Stimulated activated CD4-positive, alpha-beta T cell treated with anti-CD3 and anti-CD28 coated beads, Interleukin-1b, Interleukin-23, amount 100 ng/mL, for 48 hours (primary cell): ENCODE measurements around the gene PTPRH.

Experiments
- DNase-seq: peaks from one replicate; pipeline ENCODE4 v3.0.0-alpha.2; 2020

Gene PTPRH

DNA sequence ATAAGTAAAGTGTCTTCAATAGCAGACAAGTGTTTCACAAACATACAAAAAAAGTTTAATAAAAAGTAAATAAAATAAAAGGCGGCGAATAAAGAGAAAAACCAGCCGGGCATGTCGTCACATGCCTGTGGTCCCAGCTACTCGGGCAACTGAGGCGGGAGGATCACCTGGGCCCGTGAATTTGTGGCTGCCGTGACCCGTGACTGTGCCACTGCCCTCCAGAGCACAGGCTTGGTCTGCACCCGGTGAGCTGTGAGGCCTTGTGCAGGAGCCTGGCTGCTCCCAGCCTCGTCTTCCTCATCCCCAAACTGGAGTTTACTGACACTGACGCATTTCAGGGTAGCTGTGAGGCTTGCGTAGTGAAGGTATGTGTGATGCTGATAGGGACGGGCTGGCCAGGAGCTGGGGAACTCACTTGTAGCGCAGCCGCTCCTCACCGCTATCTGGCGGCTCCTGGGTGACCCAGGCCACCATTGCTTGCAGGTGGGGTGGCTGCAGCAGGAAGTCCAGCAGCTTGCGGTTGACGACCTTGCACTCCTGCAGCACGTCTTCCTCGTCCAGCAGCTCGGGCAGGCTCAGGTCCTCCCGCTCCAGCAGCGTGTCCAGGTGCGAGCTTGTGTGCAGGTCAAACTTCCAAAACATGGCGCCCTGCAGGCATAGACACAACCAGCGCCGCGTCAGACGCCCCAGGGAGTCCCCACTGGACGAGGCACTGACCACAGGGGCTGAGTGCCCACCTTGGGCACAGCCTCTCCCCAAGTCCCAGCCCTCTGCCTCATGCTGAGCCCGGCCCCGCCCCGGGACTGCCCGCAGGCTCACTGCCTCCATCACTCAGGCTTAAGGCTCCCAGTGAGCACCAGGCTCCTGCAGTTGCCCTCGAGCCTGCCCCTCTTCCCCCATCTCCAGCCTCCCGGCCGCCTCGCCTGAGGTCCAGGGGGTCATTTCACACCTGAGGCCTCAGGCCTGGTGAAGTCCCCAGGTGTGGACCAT, 37.5 kb upstream of the PTPRH start:
- no peak for DNase-seq

- DNase-seq = no peak
Measured at GRCh38 chr19:55245236-55245904, 36.1 kb upstream of the PTPRH start.

GRCh38 chr19:55244004-55244680, 34.8 kb upstream of the PTPRH start:
- no peak for DNase-seq

- DNase-seq = no peak
Measured at GRCh38 chr19:55242517-55242916, 33.2 kb upstream of the PTPRH start.

- no peak for DNase-seq
Measured at GRCh38 chr19:55241935-55242464, 32.7 kb upstream of the PTPRH start.

- DNase-seq = no peak
Measured at GRCh38 chr19:55241143-55241934, 32.0 kb upstream of the PTPRH start.

GRCh38 chr19:55240713-55241020, 31.4 kb upstream of the PTPRH start:
- no peak for DNase-seq

DNA sequence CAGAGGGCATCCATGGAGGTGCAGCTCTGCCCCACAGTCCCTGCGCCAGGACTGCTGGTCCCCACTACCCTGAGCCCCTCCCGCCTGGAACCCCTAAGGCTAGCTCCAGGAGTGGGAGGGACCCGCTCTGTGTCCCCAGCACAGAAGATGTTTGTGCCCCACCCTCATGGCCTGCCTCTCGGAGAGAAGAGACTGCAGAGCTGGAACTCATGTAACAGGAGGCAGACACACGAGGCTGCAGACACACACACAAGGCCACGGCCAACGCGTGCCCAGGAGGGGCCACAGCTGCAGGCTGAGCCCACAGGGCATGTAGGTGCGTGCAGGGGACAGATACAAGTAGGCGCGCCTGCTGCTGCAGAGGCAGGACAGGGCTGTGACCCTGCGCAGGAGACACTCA, 29.7 kb upstream of the PTPRH start:
- no peak for DNase-seq

- DNase-seq = no peak
Measured at GRCh38 chr19:55238030-55238429, 28.7 kb upstream of the PTPRH start.

DNA sequence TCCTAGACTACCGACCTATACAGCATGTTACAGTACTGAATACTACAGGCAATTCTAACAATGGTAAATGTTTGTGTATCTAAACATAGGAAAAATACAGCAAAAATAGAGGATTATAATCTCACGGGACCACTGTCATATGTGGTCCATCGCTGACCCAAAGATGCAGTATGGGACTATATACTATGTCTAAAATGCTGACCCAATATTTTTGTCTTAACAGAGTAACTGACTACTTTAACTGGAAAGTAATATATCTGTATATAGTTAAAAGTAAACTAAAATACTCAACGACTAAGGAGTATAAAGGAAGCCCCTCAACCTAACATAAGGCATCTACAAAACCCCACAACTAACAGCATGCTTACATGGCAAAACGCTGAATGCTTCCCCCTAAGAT, 23.7 kb upstream of the PTPRH start:
- no peak for DNase-seq

GRCh38 chr19:55232286-55232602, 22.9 kb upstream of the PTPRH start:
- no peak for DNase-seq

GRCh38 chr19:55231391-55232285, 22.3 kb upstream of the PTPRH start:
- DNase-seq = no peak

GRCh38 chr19:55230780-55231179, 21.5 kb upstream of the PTPRH start:
- no peak for DNase-seq

DNA sequence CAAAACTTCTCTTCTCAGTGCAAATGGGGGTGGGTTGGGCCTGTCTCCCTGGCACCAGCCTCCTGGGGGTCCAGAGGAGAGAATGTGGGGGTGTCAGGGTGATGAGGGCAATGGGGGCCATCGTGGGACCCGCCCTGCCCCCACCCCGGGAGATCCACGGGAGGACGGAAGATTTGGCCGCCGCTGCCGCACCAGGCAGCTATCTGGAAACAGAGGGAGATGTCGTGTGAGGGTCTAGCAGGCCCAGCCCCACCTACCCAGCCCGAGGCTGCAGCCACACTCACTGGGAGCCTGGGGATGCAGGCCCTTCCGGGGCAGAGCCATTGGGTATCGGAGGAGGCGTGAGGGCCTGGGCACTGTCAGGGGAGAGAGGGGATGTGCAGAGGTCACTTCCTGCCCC, 21.0 kb upstream of the PTPRH start:
- no peak for DNase-seq

GRCh38 chr19:55229789-55230182, 20.5 kb upstream of the PTPRH start:
- DNase-seq = no peak

DNA sequence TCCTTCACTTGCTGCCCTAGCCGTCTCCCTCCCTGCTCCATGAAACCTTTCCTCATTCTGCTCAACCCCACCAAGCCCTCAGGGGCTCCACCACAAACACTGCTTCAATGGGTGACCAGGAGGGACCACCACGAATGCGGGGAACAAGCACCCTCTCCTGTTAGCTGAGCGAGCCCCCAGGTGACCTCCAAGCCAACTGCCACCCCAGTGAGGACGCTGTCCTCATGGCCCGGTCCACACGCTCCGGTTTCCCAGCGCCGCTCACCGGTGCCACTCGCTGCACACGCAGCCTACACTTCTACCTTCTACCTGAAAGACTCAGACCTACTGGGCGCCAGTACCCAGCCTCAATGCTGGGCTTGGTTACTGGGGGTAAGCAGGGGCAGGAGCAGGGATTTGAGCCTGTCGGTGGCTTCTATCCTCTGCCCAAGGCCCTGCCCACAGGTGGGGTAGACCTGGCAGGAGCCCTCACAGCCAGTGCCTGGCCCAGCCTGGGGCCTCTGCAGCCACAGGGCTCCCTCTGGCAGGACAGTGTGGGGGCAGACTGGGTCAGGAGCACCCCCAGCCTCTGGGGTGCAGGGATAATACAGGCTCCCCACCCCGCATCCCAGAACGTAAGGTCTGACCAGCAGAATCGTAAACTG, 20.0 kb upstream of the PTPRH start:
- DNase-seq = no peak

GRCh38 chr19:55228403-55229031, 19.2 kb upstream of the PTPRH start, which contains the start of gene TMEM86B:
Gene TMEM86B, minus strand, starts transcription at chr19:55228763. Its CDS starts 22 bp downstream, at chr19:55228741.
- DNase-seq = no peak

DNA sequence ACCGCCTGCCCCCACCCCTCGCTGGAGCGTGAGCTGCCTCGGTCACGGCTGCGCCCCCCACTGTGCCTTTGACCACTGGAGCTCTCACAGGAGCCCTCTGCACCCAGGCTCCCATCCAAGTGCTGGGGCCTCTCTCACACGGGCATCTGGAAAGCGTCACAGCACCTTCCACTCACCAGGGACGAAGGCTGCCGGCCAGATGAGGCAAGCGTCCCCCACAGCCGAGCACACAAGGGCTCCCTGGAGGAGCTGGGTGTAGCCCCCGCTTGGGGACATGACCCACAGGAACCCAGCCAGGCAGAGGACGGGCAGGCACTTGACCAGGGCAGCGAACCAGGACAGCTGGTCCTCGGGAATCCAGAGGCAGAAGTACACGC, 18.7 kb upstream of the PTPRH start:
- DNase-seq = no peak

DNA sequence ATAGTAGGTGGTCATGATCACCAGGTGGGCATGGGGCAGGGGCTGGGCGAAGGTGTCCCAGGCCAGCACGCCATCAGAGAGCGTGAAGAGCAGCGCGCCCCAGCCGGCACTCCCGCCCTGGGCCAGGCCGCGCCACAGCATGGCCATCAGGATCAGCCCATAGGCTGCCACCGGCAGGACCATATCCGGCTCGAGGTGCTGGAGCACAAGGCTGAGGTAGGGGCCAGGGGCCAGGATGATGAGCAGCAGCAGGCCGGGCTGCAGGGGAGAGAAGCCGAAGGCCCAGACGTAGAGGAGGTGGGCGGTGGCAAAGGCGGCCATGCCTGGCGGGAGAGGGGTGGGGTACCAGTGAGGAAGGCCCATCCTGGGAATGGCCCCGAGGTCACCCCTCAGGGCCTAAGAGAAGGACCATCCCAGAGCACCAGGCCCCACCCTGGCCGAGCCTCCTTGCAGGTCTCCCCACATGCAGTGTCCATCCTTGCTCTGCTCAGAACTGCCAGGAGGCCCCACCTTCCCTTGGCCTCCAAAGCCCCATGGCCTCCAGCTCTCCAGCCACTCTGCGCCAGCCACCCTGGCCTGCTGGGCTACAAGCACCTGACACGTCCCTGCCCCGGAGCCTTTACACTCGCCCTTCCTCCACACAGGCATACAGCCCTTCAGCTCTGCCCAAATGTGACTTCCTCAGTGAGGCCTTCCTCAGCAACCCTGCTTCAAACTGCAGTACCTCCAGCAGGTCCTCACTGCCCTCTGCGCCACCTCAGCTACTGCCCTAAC, 18.1 kb upstream of the PTPRH start:
- DNase-seq = no peak

DNA sequence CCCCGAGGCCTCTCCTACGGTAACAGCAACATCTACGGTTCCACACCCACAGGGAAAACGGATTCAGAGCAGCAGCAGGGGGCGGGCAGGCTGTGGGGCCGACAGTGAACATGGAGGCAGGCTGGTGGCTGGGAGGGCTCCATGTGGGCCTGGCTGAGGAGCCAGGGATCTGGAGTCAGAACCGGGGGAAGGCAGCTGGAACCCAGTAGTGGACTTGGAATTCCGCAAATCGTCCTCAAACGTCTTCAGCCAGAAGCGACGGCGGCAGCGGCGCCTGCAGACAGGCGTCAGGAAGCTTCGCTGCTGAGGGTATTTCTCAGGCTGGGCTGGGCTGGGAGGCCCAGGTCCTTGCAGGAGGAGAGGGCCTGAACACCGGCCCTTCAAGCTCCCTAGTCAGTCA, 17.5 kb upstream of the PTPRH start:
- no peak for DNase-seq
